ENCODE data around the gene HSPB6.

HSPB6 gene

DNA sequence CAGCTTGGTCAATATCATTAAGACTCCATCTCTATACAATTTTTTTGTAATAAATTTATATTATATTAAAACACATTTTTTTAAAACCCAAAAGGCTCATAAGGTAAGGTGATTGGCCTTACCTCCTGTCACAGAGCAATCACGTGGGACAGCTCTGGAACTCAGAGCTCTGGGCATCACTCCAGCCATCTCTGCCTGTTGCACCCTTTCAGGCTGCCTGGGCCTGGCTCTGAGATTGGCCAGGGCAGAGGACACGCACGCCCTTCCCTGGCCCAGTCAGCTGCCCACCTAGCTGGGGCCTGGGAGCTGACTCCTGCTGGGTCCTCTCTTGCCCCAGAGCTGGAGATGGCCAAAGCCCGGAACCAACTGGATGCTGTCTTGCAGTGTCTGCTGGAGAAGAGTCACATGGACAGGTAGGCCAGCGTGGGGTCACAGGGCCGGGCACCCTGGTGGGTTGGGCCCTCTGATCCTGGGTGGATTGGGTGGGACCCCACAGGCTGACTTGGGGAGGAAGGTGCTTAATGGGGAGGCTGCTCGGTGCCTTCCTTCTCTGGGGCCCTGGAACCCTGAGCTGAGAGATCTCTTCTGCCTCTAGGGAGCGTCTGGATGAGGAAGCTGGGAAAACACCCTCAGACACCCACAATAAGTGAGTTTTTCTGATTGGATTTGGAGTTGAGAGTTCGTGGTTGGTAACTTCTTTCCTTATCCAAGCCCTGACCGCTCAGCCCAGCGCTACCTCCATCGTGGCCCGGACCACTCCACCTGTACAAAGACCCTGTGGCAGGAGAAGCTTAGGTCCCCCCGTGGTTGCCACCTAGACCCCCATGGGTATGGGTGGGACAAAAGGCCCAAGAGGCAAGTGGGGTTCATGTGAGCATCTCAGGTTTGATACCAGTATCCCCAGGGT lies 4.7 kb downstream of the HSPB6 start:
- peaks cover 0 to 7% of the 10 kb centered on the region in 2 donors for H3K27me3 Mint-ChIP-seq
- ATAC-seq (replicated peaks): no peak
- peaks cover 13% of the 10 kb centered on the region for H3K36me3 Mint-ChIP-seq (ENCODE audit: insufficient read depth)
- no peak overlapping the region for H3K4me3 Mint-ChIP-seq
- peaks cover 27% of the 10 kb centered on the region in 2 donors for H3K4me1 Mint-ChIP-seq (ENCODE audit: low read depth in 2 of 2)
- no peak overlapping the region for H3K27ac Mint-ChIP-seq
- no peak for DNase-seq
- no peaks in the 10 kb centered on the region for H3K9me3 Mint-ChIP-seq

- Mint-ChIP-seq H3K4me1 (ENCODE audit: low read depth in 2 of 2) (peaks cover 31 to 35% of the 10 kb centered on the region in 2 donors), H3K36me3 (ENCODE audit: insufficient read depth) (peaks cover 20% of the 10 kb centered on the region), H3K27me3 (peaks cover 0 to 6% of the 10 kb centered on the region in 2 donors)
Observed at GRCh38 chr19:35750167-35750566, 6.7 kb downstream of the HSPB6 start.

GRCh38 chr19:35748106-35749020 lies 8.5 kb downstream of the HSPB6 start, which contains the start of gene LIN37:
TSS of gene LIN37 (plus strand) at chr19:35748576. CDS start at chr19:35748725, 149 bp downstream.
- H3K4me3 Mint-ChIP-seq: peak within 1 kb of the TSS; percentile 98 to 99
- DNase-seq: peak; percentile 97 to 99 (median 98)
- peak; percentile 72 for ATAC-seq (replicated peaks)
- H3K27ac Mint-ChIP-seq: peak within 1 kb of the TSS; percentile 94 to 95
- H3K27me3 Mint-ChIP-seq: no peaks in the 10 kb centered on the region
- peaks cover 29% of the 10 kb centered on the region for H3K36me3 Mint-ChIP-seq (ENCODE audit: insufficient read depth)
- H3K9me3 Mint-ChIP-seq: no peaks in the 10 kb centered on the region
- peaks cover 39 to 40% of the 10 kb centered on the region in 2 donors for H3K4me1 Mint-ChIP-seq (ENCODE audit: low read depth in 2 of 2)

More at GRCh38 chr19:35750167-35750566, 6.7 kb downstream of the HSPB6 start:
- peak overlapping the region; percentile 29 to 99 for H3K4me3 Mint-ChIP-seq
- DNase-seq (no peak), ATAC-seq (replicated peaks) (no peak)
- H3K9me3 Mint-ChIP-seq: no peaks in the 10 kb centered on the region
- H3K27ac Mint-ChIP-seq: no peak overlapping the region

GRCh38 chr19:35746531-35746930 lies 10.3 kb downstream of the HSPB6 start:
- no peaks in the 10 kb centered on the region for H3K9me3 Mint-ChIP-seq
- peaks cover 52% of the 10 kb centered on the region in 2 donors for H3K4me1 Mint-ChIP-seq (ENCODE audit: low read depth in 2 of 2)
- peak overlapping the region in 1 of 2 donors; percentile 98 for H3K27ac Mint-ChIP-seq
- H3K4me3 Mint-ChIP-seq: peak overlapping the region; percentile 86 to 94
- DNase-seq (no peak), ATAC-seq (replicated peaks) (no peak)
- H3K27me3 Mint-ChIP-seq: no peaks in the 10 kb centered on the region
- H3K36me3 Mint-ChIP-seq (ENCODE audit: insufficient read depth): peaks cover 26% of the 10 kb centered on the region

DNA sequence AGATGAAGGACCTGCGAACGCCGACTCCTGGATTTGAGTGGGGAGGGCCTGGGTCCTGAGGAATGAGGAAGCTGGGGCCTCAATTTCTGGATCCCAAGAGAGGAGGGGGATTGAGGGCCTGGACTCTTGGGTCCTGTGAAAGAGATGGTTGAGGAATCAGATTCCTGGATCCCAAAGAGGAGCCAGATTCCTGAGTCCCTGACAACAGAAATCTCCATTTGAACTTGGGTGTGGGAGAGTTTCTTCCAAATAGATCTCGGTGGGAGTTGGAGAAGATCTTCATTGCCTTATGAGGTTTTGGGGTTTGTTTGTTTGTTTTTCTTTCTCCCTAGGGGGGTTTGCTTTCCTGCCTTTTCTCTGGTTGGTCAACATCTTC lies 10.8 kb downstream of the HSPB6 start:
- peaks cover 26% of the 10 kb centered on the region for H3K36me3 Mint-ChIP-seq (ENCODE audit: insufficient read depth)
- peak overlapping the region in 1 of 2 donors; percentile 98 for H3K27ac Mint-ChIP-seq
- no peaks in the 10 kb centered on the region for H3K27me3 Mint-ChIP-seq
- H3K4me3 Mint-ChIP-seq: peak overlapping the region; percentile 86 to 94
- ATAC-seq (replicated peaks): no peak
- H3K4me1 Mint-ChIP-seq (ENCODE audit: low read depth in 2 of 2): peaks cover 52% of the 10 kb centered on the region in 2 donors
- DNase-seq: no peak
- H3K9me3 Mint-ChIP-seq: no peaks in the 10 kb centered on the region

DNA sequence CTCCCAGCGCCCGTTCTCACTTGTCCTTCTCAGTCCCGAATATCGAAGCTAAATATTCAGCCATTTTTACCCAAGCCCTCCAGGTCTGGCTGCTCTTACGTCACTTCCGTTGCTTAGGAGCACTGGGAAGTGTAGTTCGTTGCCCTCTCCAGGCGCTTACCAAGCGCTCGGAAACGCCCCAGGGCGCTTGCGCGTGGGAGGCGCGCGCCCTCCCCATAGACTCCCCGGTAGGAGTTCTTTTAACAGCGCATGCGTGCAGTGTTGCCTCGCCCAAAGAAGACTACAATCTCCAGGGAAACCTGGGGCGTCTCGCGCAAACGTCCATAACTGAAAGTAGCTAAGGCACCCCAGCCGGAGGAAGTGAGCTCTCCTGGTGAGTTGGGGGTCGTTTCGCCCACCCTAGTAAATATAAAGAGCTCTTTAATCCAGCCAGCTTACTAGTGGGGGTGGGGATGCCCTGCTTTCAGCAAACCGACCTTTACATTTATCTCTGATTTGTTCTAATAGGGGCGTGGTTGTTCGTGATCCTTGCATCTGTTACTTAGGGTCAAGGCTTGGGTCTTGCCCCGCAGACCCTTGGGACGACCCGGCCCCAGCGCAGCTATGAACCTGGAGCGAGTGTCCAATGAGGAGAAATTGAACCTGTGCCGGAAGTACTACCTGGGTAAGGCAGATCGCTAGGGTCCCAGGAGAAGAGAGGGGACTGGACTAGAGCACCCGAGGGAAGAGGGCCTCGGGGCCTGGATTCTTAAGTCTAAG lies 11.3 kb downstream of the HSPB6 start, which contains the start of the genes PSENEN and U2AF1L4:
Gene PSENEN (plus strand): TSS at position 324 of the 759 bp plus-strand sequence. CDS start 280 bp downstream, at position 604.
Gene U2AF1L4 (minus strand): TSS at position 91 of the 759 bp plus-strand sequence. CDS start 27 bp downstream, at position 64.
- Mint-ChIP-seq H3K27ac (peak within 1 kb of the TSS; percentile 98 to 99), H3K4me3 (peak within 1 kb of the TSS; percentile 86 to 94), H3K4me1 (ENCODE audit: low read depth in 2 of 2) (peaks cover 57 to 58% of the 10 kb centered on the region in 2 donors), H3K27me3 (no peaks in the 10 kb centered on the region), H3K9me3 (no peaks in the 10 kb centered on the region), H3K36me3 (ENCODE audit: insufficient read depth) (peaks cover 29% of the 10 kb centered on the region)
- DNase-seq (peak; percentile 93 to 95 (median 93)), ATAC-seq (replicated peaks) (peak; percentile 58)

DNA sequence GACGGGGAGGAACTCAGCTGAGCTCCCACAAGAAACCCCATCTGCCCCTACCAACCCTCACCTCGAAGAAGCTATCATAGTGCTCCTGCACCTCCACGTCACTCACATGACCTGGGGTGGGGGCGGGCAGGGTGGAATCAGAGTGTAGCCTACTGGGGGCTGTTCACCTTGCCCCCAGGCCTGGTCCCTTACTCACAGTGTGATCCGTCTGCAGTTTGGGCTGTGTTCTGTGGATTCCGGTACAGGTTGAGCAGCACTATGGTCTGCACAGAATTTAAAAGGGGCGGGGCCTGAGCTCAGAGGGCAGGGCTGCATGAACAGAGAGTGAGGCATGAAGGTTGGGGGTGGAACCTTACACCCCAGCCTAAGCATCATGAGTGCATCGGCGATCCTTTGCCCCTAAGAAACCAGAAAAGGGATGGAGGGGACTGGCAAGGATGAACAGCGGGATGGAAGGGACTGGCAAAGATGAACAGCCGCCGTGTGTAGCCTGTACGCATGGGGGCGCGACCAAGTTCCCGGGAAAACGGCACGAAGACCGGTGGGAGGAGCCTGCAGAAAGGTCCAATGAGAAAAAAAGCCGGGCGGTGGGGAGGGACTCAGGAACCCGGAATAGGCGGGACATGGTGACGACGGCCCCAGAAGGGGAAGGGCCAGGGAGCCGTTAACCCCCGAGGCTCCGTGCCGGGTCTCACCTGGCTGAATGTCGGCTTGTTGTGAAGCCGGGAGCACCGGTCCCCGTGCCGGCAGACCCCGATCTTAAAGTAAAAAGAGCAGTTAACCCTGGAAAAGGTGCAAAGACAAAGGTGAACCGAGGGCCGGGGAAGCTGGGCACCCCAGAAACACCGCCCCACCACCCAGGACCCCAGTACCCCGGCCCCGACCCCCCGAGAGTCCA lies 12.2 kb downstream of the HSPB6 start:
- Mint-ChIP-seq H3K27me3 (no peaks in the 10 kb centered on the region), H3K4me1 (ENCODE audit: low read depth in 2 of 2) (peaks cover 58 to 59% of the 10 kb centered on the region in 2 donors), H3K27ac (peak overlapping the region; percentile 98 to 99), H3K36me3 (ENCODE audit: insufficient read depth) (peaks cover 32% of the 10 kb centered on the region), H3K4me3 (peak overlapping the region; percentile 86 to 94), H3K9me3 (no peaks in the 10 kb centered on the region)
- DNase-seq: peak; percentile 91 to 93 (median 92)
- peak; percentile 58 for ATAC-seq (replicated peaks)

GRCh38 chr19:35743640-35744429 lies 13.0 kb downstream of the HSPB6 start:
- Mint-ChIP-seq H3K27me3 (no peaks in the 10 kb centered on the region), H3K9me3 (no peaks in the 10 kb centered on the region), H3K36me3 (ENCODE audit: insufficient read depth) (peaks cover 36% of the 10 kb centered on the region), H3K4me1 (ENCODE audit: low read depth in 2 of 2) (peaks cover 54 to 57% of the 10 kb centered on the region in 2 donors), H3K4me3 (peak overlapping the region; percentile 86 to 94), H3K27ac (peak overlapping the region in 1 of 2 donors; percentile 98)
- no peak for ATAC-seq (replicated peaks)
- DNase-seq: no peak

- Mint-ChIP-seq H3K36me3 (ENCODE audit: insufficient read depth) (peaks cover 40% of the 10 kb centered on the region), H3K4me1 (ENCODE audit: low read depth in 2 of 2) (peaks cover 45 to 49% of the 10 kb centered on the region in 2 donors), H3K27me3 (no peaks in the 10 kb centered on the region), H3K4me3 (peak within 1 kb of the TSS; percentile 86 to 94), H3K27ac (peak within 1 kb of the TSS; percentile 87 to 93), H3K9me3 (no peaks in the 10 kb centered on the region)
- ATAC-seq (replicated peaks) (peak; percentile 2), DNase-seq (peak; percentile 52 to 55 (median 53))
Observed at GRCh38 chr19:35742121-35742724, 14.6 kb downstream of the HSPB6 start, which contains the start of gene IGFLR1. TSS of gene IGFLR1 (minus strand) at chr19:35742452. CDS start at chr19:35741180, 1,272 bp downstream.

DNA sequence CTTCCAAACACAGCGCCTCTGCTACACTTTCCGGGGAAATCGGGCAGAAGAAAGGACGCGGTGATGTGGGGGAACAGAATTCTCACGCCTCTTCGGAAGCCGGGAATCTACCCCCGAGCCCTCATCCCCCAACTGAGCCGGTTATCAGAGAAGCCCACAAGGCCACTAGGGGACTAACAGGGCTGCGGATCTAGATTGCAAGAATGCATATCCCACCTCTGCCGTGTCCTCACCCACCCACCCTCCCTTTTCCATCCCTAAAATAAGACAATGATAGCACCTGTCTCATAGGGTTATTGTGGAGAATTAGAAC lies 15.7 kb downstream of the HSPB6 start:
- Mint-ChIP-seq H3K36me3 (ENCODE audit: insufficient read depth) (peaks cover 45% of the 10 kb centered on the region), H3K9me3 (no peaks in the 10 kb centered on the region), H3K4me1 (ENCODE audit: low read depth in 2 of 2) (peaks cover 39 to 46% of the 10 kb centered on the region in 2 donors), H3K27ac (peak overlapping the region; percentile 22 to 93), H3K27me3 (no peaks in the 10 kb centered on the region), H3K4me3 (peak overlapping the region; percentile 86 to 94)
- ATAC-seq (replicated peaks) (no peak), DNase-seq (no peak)
